Stimulated activated CD8-positive, alpha-beta memory T cell treated with anti-CD3 and anti-CD28 coated beads, Interleukin-12 subunit alpha, Interleukin-12 subunit beta, amount 100 ng/mL, for 24 hours (primary cell): ENCODE measurements around the gene KRT7.

Source experiments
- DNase-seq: peaks from one replicate; pipeline ENCODE4 v3.0.0-alpha.2; 2020; ENCODE audit errors: extremely low read depth

KRT7 gene

DNA sequence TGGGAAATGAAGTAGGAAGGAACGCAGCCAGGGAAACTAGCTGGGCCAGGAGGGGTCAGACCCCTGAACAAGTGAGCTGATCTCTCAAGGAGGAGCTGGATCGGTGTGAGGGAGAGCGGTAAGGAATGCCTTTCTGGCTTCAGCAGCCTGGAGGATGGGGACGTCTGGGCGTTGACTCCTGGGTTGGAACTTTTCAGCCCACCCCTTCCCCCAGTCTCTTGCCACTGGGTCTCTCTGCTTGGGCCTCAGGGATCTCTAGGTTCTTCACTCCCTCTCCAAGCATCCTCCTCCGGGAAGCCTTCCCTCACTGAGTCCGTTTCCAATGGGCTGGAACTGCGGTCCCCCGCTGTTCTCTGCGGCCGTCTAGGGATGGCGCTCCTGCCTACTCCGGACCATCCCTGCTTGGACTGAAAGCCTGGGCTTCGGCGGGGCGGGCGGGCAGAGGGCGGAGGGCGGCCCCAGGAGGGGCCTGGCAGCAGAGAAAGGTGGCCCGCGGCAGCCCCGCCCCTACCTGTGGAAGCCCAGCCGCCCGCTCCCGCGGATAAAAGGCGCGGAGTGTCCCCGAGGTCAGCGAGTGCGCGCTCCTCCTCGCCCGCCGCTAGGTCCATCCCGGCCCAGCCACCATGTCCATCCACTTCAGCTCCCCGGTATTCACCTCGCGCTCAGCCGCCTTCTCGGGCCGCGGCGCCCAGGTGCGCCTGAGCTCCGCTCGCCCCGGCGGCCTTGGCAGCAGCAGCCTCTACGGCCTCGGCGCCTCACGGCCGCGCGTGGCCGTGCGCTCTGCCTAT, at the start of gene KRT7:
Gene KRT7 (plus strand): TSS at position 570 of the 788 bp plus-strand sequence. CDS start 54 bp downstream, at position 624.
- no peak for DNase-seq

DNA sequence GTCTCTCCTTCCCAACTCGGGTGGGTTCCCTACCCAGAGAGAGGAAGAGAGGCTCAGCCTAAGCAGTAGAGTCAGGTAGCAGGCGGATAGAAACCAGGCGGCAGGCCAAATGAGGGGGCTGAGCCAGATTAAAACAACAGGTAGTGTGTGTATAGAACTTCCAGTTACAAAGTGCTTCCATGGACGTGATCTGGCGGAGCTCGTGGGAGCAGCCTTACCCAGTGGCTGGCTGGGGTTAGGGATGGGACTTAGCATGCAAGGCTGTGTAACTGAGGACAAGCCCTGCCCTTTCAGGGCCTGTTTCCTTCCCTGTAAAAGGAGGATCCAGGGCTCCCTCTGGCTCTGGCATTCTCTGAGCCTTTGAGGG, 49.5 kb upstream of the KRT7 start:
- no peak for DNase-seq

DNA sequence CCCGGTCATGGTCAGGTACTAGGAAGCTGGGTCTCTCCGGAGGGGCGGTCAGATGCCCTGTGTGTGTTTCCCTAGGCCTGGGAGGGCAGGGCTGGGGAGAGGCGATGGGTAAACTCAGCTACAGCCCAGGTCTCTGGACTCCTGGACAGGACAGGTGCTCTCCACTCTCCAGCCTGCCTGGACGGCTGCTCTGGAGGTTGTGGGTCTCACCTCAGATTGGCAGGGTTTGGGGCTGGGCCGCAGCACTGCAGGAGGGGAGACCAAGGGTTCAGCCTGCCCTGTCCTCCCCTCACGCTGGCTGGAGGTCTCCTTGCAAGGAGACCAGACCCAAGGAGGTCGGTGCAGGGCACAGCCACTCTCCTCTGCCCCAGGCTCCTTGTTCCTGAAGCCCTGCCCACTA, 49.1 kb upstream of the KRT7 start:
- DNase-seq: no peak

GRCh38 chr12:52184813-52185212, 48.2 kb upstream of the KRT7 start:
- no peak for DNase-seq

DNA sequence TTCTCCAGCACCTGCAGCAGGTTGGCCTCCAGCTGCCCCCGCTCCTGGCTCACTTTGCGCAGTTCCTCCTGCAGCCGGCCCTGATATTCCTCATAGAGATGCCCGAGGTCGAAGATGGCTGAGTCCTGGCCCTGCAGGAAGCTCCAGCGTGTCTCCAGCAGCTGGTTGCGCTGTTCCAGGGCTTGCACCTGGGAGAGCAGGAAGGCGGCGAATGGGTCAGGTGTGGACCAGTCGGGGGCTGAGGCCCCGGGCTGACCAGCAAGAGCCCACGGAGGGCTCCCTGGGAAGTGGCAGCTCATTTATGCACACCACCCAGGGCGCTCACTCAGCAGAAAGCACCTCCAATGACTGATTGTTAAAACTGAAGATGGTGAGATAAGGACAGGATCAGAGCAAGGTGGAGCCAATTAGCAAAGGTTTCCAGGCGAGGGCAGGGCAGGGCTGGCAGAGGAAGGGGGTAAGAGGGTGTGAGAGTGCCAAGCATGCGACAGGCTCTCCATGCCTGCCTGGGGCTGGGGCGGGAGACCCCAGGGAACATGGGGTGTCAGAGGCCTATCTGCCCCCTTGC, 47.6 kb upstream of the KRT7 start:
- no peak for DNase-seq

DNA sequence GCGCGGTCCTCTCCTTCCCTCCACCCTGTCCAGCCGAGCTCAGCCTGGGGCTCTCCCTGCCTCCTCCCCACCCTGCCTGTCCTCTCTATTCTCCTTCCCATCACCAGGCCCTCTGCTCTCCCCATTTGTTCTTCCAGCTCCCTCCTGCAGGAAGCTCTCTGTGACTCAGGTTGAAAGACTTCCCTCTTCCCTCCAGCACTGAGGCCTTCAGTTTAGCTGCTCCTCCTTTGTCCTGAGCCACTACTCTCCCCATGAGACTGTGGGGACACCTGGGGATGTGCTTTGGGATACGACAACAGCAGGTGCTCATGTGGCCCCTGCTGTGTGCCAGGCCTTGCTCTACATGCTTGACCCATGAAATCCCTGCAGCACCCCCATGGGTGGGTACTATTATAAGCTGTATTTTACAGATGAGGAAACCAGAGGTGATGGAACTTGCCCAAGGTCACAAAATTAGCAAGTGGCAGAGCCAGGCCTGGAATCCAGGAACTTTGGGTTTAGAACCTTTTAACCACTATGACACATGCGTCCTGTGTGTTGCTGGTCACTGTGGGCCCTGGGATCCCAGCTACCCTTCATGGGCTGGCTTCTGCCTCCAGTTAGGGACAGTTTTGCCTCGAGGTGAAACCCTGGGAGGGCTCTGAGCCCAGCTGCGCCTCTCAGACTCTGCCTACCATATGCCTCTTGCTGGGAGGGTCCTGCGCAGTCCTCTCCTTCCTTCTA, 46.8 kb upstream of the KRT7 start:
- DNase-seq: no peak

DNA sequence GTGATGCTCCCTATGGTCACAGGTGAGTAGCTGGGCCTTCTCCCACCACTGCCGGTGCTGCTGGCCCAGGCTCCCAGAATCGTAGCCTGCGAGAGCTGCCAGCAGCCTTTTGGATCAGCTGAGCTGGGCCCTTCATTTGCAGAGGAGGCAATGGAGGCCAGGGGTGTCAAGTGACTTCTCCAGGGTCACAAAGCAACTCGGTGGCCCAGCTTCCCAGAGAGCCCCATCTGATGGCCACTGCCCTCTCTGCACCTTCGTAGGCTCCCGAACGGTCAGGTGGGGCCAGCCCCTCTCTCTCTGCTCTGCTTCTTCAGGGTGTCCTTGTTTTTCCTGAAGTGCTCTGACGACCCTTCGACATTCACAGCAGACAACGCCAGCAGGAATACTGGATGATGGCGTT, 45.8 kb upstream of the KRT7 start:
- no peak for DNase-seq

DNA sequence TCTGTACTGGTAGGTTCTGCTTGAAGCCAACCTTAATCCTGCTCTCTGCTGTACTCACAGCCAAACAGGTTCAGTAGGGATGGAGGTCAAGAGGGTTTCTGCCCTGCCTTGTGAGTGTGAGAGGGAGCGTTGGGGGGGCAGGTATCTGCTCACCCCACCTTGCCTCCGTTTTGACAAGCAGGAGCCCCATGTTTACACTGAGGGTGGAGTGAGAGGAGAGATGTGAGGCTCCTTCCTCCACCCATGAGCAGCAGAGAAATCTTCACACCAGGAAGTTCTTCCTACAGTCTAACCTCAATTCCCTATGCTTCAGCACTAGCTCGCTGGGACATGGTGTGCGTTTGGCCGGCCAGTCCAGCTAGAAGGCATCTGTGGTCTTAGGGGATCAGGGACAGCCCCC, 45.4 kb upstream of the KRT7 start:
- DNase-seq: no peak

- no peak for DNase-seq
Observed at GRCh38 chr12:52188658-52189057, 44.4 kb upstream of the KRT7 start.

DNA sequence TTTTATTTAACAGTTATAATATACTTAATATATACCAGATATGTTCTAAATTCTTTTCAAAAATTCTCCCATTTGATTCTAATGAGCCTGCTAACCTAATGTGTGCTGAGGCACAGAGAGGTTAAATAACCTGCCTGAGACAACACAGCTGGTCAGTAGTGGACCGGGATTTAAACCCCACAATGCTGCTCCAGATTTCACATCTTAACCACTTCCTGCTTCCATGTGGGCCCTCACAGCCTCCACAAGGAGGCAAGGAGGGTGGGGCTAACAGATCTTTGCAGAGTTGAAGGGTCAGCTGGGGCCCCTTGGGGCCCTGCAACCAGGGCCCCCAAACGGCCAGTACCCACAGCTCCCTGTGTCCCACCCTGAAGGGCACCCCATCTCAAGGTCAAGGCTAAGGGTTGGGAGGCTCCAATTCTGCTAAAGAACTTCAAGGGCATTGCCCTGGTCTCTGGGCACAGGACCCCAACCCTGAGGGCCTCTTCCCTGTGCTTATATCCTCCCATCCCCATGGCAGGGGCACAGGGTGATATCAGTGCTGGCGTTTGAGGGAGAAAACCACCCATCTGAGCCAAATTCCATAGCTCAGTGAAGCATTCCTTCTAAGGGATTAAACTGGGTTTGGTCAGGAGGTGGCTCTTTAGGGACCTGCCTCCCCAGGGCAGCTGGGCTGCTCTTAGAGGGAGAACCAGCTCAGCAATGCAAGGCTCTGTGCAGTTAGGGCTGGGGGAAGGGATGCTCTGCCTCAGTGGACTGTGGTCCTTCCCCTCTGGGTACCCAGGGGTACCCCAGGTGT, 43.5 kb upstream of the KRT7 start:
- DNase-seq: no peak

DNA sequence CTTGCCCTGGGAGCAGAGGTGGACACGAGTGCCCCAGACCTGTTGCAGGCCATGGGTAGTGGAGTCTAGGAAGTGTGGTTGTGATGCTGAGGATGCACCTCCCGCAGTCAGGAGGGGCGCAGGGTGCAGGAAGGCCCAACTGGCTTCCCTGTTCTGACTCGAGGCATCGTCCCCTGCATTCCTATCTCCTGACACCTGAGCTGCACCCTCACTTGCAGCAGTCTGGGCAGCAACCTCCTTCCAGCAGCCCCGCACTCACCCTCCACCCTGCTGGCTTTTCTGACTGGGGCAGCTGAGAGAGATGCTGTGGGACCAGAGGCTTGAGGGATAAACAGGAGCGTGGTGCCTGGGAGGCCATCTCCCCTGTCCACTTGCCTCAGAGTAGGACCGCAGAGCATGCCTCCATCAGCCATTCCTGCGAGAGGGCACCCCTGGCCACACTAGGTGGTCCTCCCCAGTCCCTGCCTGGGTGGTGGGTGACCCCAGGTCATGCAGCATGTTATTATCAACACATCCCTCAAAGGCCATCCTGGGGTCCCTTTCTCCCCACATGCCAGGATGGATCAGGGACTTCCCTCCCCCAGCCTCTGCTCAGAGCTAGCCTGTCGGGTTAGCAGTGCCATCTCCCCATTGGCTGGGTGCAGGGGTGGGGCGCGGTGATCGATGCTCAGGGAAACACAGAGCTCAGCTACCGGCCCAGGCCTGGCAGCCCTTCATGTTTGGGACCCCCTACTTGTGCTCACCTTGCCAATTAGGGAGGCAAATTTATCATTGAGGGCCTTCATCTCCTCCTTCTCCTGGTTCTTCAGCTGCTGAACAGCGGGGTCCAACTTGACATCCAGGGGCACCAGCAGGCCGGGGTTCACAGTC, 41.9 kb upstream of the KRT7 start:
- DNase-seq: no peak

DNA sequence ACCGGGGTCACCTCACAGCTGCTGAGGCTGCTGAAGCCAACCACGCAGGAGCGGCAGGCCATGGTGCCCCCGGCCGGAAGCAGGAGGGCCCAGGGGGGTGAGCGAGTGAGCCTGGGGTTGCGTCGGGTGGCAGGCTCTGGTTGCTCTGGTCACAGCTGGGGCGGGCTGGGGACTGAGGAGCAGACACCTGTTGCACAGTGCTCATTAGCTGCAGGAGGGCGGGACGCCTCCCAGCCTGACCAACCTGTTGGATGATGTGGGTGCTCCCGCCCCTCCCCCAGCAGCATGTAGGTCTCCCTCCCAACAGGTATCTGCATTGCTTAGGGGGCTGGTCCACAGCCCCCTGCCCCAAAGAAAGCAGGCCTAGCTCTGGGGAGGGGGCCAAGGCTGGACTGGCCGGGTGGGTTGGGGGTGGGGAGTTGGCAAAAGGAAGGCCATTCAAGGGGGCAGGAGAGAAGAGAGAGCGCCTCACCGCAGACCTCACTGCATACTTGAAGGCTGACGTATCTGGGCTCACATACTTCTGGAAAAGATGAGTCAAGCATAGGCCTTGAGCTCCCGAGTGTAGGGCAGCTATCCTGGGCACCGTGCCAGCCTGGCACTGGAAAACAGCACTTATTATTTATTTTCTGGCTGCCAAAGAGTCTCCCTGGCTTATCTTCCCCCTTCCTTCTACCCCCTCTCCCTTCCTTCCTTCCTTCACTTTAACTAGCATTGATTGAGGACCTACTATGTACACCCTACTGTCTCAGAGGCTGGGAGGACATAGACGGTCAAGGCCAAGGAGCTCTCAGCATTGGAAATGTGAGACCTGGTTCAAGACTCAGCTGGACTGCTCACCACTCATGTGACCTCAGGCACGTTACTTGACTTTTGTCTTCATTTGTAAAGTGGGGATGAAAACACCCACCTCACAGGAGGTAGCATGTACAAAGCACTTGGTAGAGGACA, 40.9 kb upstream of the KRT7 start, which contains the start of gene KRT80:
Gene KRT80 (minus strand): TSS at position 174 of the 951 bp plus-strand sequence. CDS start 112 bp downstream, at position 62.
- no peak for DNase-seq

- no peak for DNase-seq
Observed at GRCh38 chr12:52193532-52193931, 39.5 kb upstream of the KRT7 start.

GRCh38 chr12:52193991-52194390, 39.1 kb upstream of the KRT7 start:
- DNase-seq: no peak

DNA sequence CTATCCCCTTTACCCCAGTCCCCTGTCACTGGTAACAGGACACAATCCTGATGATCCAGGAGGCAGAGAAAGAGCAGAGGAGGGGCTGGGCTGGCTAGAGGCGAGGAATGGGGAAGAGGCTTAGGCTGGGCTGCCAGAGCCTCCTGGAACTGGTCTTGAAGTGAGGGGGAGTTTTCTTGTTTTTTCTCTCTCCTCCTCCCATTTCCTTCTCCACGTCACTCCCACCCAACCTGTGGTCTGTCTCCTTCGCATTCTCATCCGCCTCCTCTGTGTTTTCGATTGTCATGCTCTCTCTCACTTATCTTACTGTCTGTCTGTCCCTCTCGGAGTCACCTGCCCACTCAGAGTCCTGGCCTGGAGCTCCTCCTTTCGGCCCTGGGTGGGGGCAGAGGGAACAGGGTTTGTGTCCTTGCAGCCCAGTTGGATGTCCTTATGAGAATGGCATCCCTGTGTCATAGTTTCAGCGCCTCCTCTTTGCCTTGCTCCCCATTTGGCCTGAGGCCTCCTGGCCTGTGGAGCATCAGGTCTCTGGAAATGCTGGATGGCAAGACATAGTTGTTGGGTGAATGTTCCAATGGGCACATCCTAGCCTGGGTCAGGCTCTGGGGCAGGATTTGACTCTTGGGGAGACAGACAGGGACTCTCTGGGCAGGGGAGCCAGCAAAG, 37.8 kb upstream of the KRT7 start:
- DNase-seq: no peak

DNA sequence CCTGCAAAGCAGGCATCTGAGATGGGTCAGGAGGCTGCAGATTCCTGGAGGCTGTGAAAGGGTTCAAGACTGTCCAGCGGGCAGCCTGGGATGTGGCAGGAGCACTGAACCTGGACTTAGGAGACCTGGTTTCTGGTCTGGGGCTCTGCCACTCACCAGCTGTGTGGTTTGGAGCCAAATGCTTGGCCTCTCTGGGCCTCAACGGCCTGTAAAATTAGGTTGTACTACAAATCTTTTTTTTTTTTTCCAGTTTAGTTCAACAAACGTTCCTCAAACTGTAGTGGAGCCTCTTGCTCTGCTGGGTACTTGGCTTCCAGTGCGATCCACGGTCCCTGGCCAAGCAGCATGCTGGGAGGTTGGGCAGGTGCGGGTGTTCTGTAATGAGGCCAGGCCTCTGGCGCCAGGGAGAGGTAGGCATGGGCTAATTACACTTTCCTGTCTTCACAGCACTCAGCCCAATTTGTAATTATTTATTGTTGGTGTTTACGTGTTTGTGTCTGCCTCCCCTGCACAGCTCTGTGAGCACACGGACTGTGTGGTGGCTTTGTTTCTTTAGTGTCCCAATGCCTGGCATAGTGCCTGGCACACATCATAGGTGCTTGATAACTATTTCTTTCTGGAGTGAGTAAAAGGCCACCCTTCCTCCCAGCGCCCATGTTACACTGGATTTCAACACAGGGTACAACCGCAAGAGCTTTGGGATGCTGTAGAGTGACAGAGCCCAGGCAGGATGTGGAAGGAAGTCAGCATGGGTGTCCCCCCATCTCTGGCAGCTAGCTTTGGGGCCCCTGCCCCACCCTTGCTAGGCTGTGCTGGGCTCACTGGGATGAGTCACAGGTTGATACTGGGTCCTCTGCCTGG, 35.4 kb upstream of the KRT7 start:
- DNase-seq: no peak

- DNase-seq: no peak
Observed at GRCh38 chr12:52198454-52199215, 34.4 kb upstream of the KRT7 start.
